GM06990 (cell line): Measurements from ENCODE around the gene TRIM29.

Experiments used
- DNase-seq: peaks from one replicate; pipeline ENCODE4 v3.0.0-alpha.2; 2011; ENCODE audit not compliant: insufficient read length; ENCODE audit errors: extremely low read depth
- H3K27me3 ChIP-seq: replicated peaks from 2 replicates; pipeline ENCODE4 v1.6.0; 2011; ENCODE audit warnings: low read length; ENCODE audit not compliant: control insufficient read depth, insufficient read depth
- H3K36me3 ChIP-seq: 2 replicates; pipeline ENCODE4 v1.5.1; 2011; ENCODE audit warnings: low read length; ENCODE audit not compliant: control insufficient read depth, insufficient read depth
- H3K4me3 ChIP-seq: replicated peaks from 2 replicates; pipeline ENCODE4 v1.5.1; 2011; ENCODE audit warnings: low read depth, mild to moderate bottlenecking, control low read depth, low read length
- TF ChIP-seq, protein P1 (sequence below): IDR thresholded peaks from 2 replicates; pipeline ENCODE4 v1.5.1; 2011; ENCODE audit warnings: low read length, control low read depth, mild to moderate bottlenecking, inconsistent platforms; ENCODE audit not compliant: insufficient read depth, poor library complexity, severe bottlenecking

TRIM29 gene

DNA sequence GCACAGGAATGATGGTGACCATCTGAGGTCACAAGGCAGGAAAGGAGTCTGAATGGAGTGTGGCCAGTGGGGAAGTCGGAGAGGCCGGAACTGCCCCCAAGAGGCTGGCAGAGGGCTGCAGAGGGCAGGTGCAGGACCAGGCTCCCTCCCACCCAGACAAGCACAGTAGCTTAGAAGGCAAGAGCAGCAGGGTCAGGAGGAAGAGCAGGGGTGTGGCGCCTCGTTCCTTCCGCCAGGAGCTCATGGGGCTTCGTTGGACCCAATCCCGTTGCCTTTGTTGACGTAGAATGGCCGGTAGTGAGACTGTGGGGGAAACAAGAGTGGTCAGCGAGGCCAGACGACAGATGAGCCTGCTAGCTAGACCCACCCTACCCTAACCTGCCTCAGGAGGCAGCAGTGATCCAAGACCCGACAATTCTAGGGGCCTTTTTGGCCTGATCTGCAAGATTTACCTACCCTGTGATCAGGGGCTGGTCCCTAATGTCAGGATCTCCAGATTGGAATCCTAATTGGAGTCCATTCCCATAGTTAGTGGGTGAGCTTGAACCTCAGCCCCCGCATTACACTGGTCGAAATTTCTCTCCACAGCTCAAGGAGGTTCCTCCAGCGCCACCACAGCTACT, 25.6 kb downstream of the TRIM29 start:
- H3K27me3 ChIP-seq: peaks cover 2% of the 10 kb centered on the region
- H3K36me3 ChIP-seq: no peaks in the 10 kb centered on the region
- H3K4me3 ChIP-seq: no peak overlapping the region
- no peak for DNase-seq
- TF ChIP-seq, protein P1, sequence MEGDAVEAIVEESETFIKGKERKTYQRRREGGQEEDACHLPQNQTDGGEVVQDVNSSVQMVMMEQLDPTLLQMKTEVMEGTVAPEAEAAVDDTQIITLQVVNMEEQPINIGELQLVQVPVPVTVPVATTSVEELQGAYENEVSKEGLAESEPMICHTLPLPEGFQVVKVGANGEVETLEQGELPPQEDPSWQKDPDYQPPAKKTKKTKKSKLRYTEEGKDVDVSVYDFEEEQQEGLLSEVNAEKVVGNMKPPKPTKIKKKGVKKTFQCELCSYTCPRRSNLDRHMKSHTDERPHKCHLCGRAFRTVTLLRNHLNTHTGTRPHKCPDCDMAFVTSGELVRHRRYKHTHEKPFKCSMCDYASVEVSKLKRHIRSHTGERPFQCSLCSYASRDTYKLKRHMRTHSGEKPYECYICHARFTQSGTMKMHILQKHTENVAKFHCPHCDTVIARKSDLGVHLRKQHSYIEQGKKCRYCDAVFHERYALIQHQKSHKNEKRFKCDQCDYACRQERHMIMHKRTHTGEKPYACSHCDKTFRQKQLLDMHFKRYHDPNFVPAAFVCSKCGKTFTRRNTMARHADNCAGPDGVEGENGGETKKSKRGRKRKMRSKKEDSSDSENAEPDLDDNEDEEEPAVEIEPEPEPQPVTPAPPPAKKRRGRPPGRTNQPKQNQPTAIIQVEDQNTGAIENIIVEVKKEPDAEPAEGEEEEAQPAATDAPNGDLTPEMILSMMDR: peak; percentile 22

DNA sequence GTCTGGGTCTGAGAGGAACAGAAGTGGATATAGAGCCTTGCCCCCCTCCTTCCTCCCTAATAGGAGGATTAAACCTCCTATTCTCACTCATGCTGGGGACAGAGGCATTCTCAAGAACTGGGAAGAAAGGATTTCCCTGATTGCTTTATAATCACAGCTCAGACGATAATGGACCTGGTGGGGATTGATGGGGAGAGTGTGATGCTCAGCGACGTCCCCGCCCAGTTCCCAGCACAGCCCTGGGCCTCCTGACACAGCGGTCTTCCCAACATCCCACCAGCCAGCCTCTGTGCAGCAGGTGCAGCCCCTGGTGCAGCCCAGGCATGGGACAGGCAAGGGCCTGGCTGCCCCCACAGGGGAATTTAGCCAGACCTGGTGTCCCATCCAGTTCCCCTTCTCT, 28.4 kb downstream of the TRIM29 start:
- no peaks in the 10 kb centered on the region for H3K36me3 ChIP-seq
- no peak for DNase-seq
- no peak overlapping the region for H3K4me3 ChIP-seq
- H3K27me3 ChIP-seq: peaks cover 4% of the 10 kb centered on the region
- TF ChIP-seq, protein P1: no peak

DNA sequence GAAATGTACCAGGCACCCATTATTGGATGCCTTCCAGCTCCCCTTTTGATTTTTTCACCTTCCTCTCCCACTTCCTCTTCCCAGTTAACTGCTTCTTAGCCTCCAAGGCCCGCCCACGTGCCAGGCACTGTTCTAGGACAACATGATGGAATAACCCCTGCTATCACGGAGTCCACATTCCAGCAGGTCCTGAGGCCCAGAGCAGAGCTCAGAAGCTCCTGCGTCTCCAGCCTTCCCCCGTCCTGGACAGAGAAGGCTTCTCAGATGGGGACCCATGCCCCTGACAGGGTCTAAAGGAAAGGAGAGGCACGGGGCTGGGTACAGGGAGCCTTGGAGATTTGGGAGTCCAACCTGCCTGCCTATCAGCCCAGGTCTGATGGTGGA, 29.1 kb downstream of the TRIM29 start:
- DNase-seq: no peak
- Histone ChIP-seq H3K27me3 (peaks cover 4% of the 10 kb centered on the region), H3K4me3 (no peak overlapping the region), H3K36me3 (no peaks in the 10 kb centered on the region)
- TF ChIP-seq, protein P1: no peak

DNA sequence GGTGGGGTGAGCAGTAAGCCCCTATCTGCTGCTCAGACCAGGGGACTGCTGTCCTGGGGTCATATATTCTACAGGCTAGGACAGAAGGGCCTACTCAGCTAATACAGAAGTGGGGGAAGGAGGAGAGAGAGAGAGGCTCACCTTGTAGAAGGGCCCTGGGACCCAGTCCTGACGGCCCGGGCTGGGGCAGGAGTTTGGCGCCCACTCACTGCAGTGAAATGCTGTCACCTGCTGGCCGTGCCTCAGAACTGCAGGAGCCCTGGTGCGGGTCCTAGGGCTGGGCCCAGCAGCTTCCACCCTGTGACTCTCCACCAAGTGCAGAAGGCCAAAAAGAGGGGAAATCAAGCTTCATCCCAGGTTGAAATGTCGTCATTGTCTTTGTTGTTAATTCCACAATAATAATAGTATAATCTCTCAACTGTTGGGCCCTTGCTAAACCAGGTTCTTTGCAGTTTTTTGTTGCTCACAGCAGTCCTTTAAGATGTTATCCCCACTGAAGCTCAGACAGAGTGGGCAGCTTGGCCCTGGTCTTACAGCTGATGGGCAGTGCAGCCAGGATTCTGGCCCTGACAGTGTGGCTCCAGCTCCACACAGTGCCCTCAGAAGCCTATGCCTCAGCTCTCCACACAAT, 29.6 kb downstream of the TRIM29 start:
- DNase-seq: peak; percentile 33
- TF ChIP-seq, protein P1: peak; percentile 100
- Histone ChIP-seq H3K36me3 (no peaks in the 10 kb centered on the region), H3K4me3 (no peak overlapping the region), H3K27me3 (peaks cover 4% of the 10 kb centered on the region)

DNA sequence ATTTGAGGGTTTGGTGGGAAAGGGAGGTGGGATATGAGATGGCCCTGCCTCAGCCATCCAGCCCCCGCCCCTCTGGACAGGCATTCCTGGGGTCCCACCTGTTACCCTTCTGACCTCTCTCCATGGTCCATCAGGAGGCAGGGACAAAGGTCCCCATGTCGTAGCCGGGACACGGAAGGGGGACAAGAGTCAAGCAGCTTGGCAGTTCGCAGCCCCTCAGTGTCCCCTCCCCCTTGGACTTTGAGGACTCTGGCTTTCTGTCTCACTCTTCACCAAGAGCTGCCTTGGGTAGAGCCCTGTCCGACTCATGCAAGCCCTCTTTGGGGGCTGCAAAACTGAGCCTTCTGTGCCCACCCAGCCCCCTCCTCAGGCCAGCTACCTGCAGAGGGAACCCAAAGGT, 30.2 kb downstream of the TRIM29 start:
- H3K36me3 ChIP-seq: no peaks in the 10 kb centered on the region
- H3K4me3 ChIP-seq: no peak overlapping the region
- H3K27me3 ChIP-seq: peaks cover 4% of the 10 kb centered on the region
- TF ChIP-seq, protein P1: no peak
- DNase-seq: no peak
